ENCODE data around the gene EXOG. TPM values are rescaled to one million over a fixed set of nuclear protein-coding genes. Genes with fewer than 3 reads are reported as not detected.

Gene EXOG
- total RNA-seq, 2 donors from 2014 or later, result 6.4 to 12.4 TPM

- intact Hi-C loops (cut with DNase I), result loop anchor here (2.0 to 10.0 kb wide), 2 partner anchors 133 to 345 kb away; partner anchors contain the start of genes ACAA1, MYD88 and XYLB
Observed at GRCh38 chr3:38480093-38480445, 16.1 kb upstream of the EXOG start.

GRCh38 chr3:38480930-38481329 lies 15.2 kb upstream of the EXOG start:
- H3K36me3 ChIP-seq, result peaks cover 0 to 13% of the 10 kb centered on the region in 2 donors
- H3K27me3 ChIP-seq (replicated peaks; ENCODE audit: insufficient read depth), result no peaks in the 10 kb centered on the region
- intact Hi-C loops (cut with DNase I), result loop anchor here (2.0 to 10.0 kb wide), 2 partner anchors 134 to 346 kb away; partner anchors contain the start of genes ACAA1, MYD88 and XYLB
- no peaks in the 10 kb centered on the region for H3K4me1 ChIP-seq (replicated peaks)
- DNase-seq (ENCODE audit: low spot score), result no peak
- no peak overlapping the region for H3K27ac ChIP-seq
- H3K9me3 ChIP-seq, result no peaks in the 10 kb centered on the region
- no peak overlapping the region for H3K4me3 ChIP-seq
- whole genome bisulfite sequencing, result 91% methylated on average over 2 of the region's 2 CpGs
- TF ChIP-seq POLR2AphosphoS5 (IDR thresholded peaks at IDR 0.05) (no peak), POLR2A (IDR thresholded peaks at IDR 0.05) (no peak), CTCF (IDR thresholded peaks at IDR 0.05) (no peak)

More at GRCh38 chr3:38480093-38480445, 16.1 kb upstream of the EXOG start:
- H3K27ac ChIP-seq, result no peak overlapping the region
- peaks cover 0 to 13% of the 10 kb centered on the region in 2 donors for H3K36me3 ChIP-seq
- no peaks in the 10 kb centered on the region for H3K27me3 ChIP-seq (replicated peaks; ENCODE audit: insufficient read depth)
- no peak overlapping the region for H3K4me3 ChIP-seq
- no peaks in the 10 kb centered on the region for H3K4me1 ChIP-seq (replicated peaks)
- TF ChIP-seq POLR2AphosphoS5 (IDR thresholded peaks at IDR 0.05), result no peak
- TF ChIP-seq CTCF (IDR thresholded peaks at IDR 0.05), result no peak
- TF ChIP-seq POLR2A (IDR thresholded peaks at IDR 0.05), result no peak
- no peak for DNase-seq (ENCODE audit: low spot score)
- no peaks in the 10 kb centered on the region for H3K9me3 ChIP-seq
- WGBS, result 75% methylated on average over 3 of the region's 3 CpGs

- DNase-seq (ENCODE audit: low spot score), result no peak
- no peaks in the 10 kb centered on the region for H3K9me3 ChIP-seq
- TF ChIP-seq POLR2A (IDR thresholded peaks at IDR 0.05), result no peak
- no peak for TF ChIP-seq POLR2AphosphoS5 (IDR thresholded peaks at IDR 0.05)
- TF ChIP-seq CTCF (IDR thresholded peaks at IDR 0.05), result no peak
- no peaks in the 10 kb centered on the region for H3K27me3 ChIP-seq (replicated peaks; ENCODE audit: insufficient read depth)
- 85% methylated on average over 10 of the region's 10 CpGs for WGBS
- no peaks in the 10 kb centered on the region for H3K4me1 ChIP-seq (replicated peaks)
- peaks cover 0 to 13% of the 10 kb centered on the region in 2 donors for H3K36me3 ChIP-seq
- no peak overlapping the region for H3K27ac ChIP-seq
- intact Hi-C loops (cut with DNase I), result loop anchor here (10.0 kb wide), 1 partner anchor 348 kb away; the partner anchor contains the start of genes ACAA1 and MYD88
- no peak overlapping the region for H3K4me3 ChIP-seq
Observed at GRCh38 chr3:38482951-38483350, 13.2 kb upstream of the EXOG start.

GRCh38 chr3:38487323-38487722 lies 8.8 kb upstream of the EXOG start:
- 58% methylated on average over 3 of the region's 3 CpGs for WGBS
- H3K27ac ChIP-seq, result no peak overlapping the region
- H3K9me3 ChIP-seq, result no peaks in the 10 kb centered on the region
- DNase-seq (ENCODE audit: low spot score), result no peak
- H3K36me3 ChIP-seq, result peaks cover 0 to 2% of the 10 kb centered on the region in 2 donors
- no peak overlapping the region for H3K4me3 ChIP-seq
- no peaks in the 10 kb centered on the region for H3K27me3 ChIP-seq (replicated peaks; ENCODE audit: insufficient read depth)
- TF ChIP-seq POLR2A (IDR thresholded peaks at IDR 0.05), result no peak
- no peak for TF ChIP-seq POLR2AphosphoS5 (IDR thresholded peaks at IDR 0.05)
- no peak for TF ChIP-seq CTCF (IDR thresholded peaks at IDR 0.05)
- no peaks in the 10 kb centered on the region for H3K4me1 ChIP-seq (replicated peaks)
- intact Hi-C loops (cut with DNase I), result loop anchor here (10.0 kb wide), 1 partner anchor 353 kb away; the partner anchor contains the start of genes ACAA1 and MYD88

DNA sequence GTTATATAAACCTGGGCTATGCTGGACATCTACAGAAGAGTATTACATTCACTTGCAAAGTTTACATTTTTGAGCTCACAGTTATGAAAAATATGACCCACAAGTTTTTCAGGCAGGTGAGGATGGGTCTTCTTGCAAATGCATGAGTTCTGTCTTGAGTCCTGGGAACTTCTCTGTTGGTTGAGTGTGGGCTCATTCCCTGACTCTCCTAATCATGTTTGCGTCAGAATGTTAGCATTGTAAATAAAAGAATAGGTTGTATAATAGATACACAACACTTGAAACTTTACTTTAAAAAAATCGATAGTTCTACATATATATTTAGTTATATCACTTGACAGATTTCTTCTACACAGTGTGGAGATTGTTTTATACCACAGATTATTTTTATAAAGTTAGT lies 7.2 kb upstream of the EXOG start:
- Histone ChIP-seq H3K27me3 (replicated peaks; ENCODE audit: insufficient read depth) (no peaks in the 10 kb centered on the region), H3K4me3 (no peak overlapping the region), H3K36me3 (no peaks in the 10 kb centered on the region), H3K9me3 (no peaks in the 10 kb centered on the region), H3K27ac (no peak overlapping the region), H3K4me1 (replicated peaks) (no peaks in the 10 kb centered on the region)
- TF ChIP-seq POLR2A (IDR thresholded peaks at IDR 0.05), result no peak
- no peak for TF ChIP-seq CTCF (IDR thresholded peaks at IDR 0.05)
- TF ChIP-seq POLR2AphosphoS5 (IDR thresholded peaks at IDR 0.05), result no peak
- intact Hi-C loops (cut with DNase I), result loop anchor here (10.0 kb wide), 1 partner anchor 354 kb away; the partner anchor contains the start of genes ACAA1 and MYD88
- 89% methylated on average over 2 of the region's 2 CpGs for WGBS
- DNase-seq (ENCODE audit: low spot score), result no peak

All from prostate gland (tissue), 2 donors.